B cell (primary cell): ENCODE data around the gene SEMA3E.

ENCODE experiments used
- EZH2 ChIP-seq: IDR thresholded peaks from 2 replicates; pipeline ENCODE4 v1.6.1; 2012; ENCODE audit warnings: borderline replicate concordance, low read depth, mild to moderate bottlenecking, moderate library complexity, low read length; ENCODE audit not compliant: insufficient read depth, poor library complexity, severe bottlenecking
- TF ChIP-seq, protein P1 (sequence below): fragments of 200-600 bp; IDR thresholded peaks from one replicate; pipeline ENCODE4 v1.8.0; 2022; ENCODE audit warnings: antibody characterized with exemption, mild to moderate bottlenecking

DNA sequence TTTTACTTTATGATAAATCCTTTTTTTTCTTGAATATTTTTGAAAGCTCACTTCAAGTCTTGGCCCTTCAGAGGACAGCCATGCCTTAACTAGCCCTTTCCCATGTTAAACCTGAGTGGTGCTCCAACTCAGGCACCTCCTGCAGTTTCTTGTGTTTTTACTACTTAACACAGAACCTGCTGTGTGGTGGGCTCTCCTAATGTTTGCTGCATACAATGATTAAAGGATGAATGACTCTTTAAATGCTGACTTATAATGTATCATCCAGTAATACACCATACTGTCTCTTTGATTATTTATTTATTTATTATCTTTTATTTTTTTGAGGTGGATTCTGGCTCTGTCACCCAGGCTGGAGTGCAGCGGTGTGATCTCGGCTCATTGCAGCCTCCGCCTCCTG is 179.4 kb downstream of the SEMA3E start:
- TF ChIP-seq, protein P1, sequence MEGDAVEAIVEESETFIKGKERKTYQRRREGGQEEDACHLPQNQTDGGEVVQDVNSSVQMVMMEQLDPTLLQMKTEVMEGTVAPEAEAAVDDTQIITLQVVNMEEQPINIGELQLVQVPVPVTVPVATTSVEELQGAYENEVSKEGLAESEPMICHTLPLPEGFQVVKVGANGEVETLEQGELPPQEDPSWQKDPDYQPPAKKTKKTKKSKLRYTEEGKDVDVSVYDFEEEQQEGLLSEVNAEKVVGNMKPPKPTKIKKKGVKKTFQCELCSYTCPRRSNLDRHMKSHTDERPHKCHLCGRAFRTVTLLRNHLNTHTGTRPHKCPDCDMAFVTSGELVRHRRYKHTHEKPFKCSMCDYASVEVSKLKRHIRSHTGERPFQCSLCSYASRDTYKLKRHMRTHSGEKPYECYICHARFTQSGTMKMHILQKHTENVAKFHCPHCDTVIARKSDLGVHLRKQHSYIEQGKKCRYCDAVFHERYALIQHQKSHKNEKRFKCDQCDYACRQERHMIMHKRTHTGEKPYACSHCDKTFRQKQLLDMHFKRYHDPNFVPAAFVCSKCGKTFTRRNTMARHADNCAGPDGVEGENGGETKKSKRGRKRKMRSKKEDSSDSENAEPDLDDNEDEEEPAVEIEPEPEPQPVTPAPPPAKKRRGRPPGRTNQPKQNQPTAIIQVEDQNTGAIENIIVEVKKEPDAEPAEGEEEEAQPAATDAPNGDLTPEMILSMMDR: no peak
- no peak for TF ChIP-seq EZH2
